Measurements from ENCODE around the gene IFNGR1.

IFNGR1 gene

GRCh38 chr6:137172734-137173431, 46.3 kb downstream of the IFNGR1 start:
- no peak for DNase-seq

- DNase-seq: no peak
These were observed 47.1 kb downstream of the IFNGR1 start for GRCh38 chr6:137171824-137172733.

GRCh38 chr6:137171053-137171374, 48.2 kb downstream of the IFNGR1 start:
- no peak for DNase-seq

GRCh38 chr6:137170266-137171052, 48.7 kb downstream of the IFNGR1 start:
- DNase-seq: no peak

GRCh38 chr6:137167702-137168377, 51.3 kb downstream of the IFNGR1 start:
- DNase-seq: no peak

GRCh38 chr6:137166247-137167098, 52.7 kb downstream of the IFNGR1 start:
- DNase-seq: no peak

- no peak for DNase-seq
These were observed 53.6 kb downstream of the IFNGR1 start for GRCh38 chr6:137165375-137166246.

- no peak for DNase-seq
These were observed 55.4 kb downstream of the IFNGR1 start for GRCh38 chr6:137163732-137164318.

GRCh38 chr6:137162692-137163306, 56.4 kb downstream of the IFNGR1 start:
- peak; percentile 42 for DNase-seq

GRCh38 chr6:137161949-137162348, 57.2 kb downstream of the IFNGR1 start:
- peak; percentile 80 for DNase-seq

GRCh38 chr6:137160763-137161162, 58.4 kb downstream of the IFNGR1 start:
- DNase-seq: peak; percentile 97

GRCh38 chr6:137159912-137160311, 59.3 kb downstream of the IFNGR1 start:
- peak; percentile 61 for DNase-seq

- no peak for DNase-seq
These were observed 61.6 kb downstream of the IFNGR1 start for GRCh38 chr6:137157601-137158000.

- no peak for DNase-seq
These were observed 62.5 kb downstream of the IFNGR1 start for GRCh38 chr6:137156650-137157049.

- peak; percentile 76 for DNase-seq
These were observed 63.4 kb downstream of the IFNGR1 start for GRCh38 chr6:137155830-137156229.

GRCh38 chr6:137150072-137150471, 69.1 kb downstream of the IFNGR1 start:
- no peak for DNase-seq

GRCh38 chr6:137149035-137149393, 70.2 kb downstream of the IFNGR1 start:
- no peak for DNase-seq

- DNase-seq: peak; percentile 42
These were observed 70.7 kb downstream of the IFNGR1 start for GRCh38 chr6:137148306-137149034.

Data from NCI-H226 (cell line).